ENCODE results near the gene MUS81. TPM values are rescaled to one million over a fixed set of nuclear protein-coding genes. Genes with fewer than 3 reads are reported as not detected.
"Not testable (repeated sequence)": the region's sequence is repeated elsewhere in the genome, so short reads cannot be mapped to it uniquely, and the experiment has no call there.

MUS81 gene
- total RNA-seq, 1 experiment from 2014 or later = 64.9 TPM

- DNase-seq (ENCODE audit: low read depth) = no peak
These were observed 15.9 kb upstream of the MUS81 start for GRCh38 chr11:65844231-65844872.

GRCh38 chr11:65847746-65848145 is 12.5 kb upstream of the MUS81 start:
- DNase-seq (ENCODE audit: low read depth) = no peak

GRCh38 chr11:65848693-65849092 is 11.5 kb upstream of the MUS81 start:
- DNase-seq (ENCODE audit: low read depth) = not testable (repeated sequence)

GRCh38 chr11:65849366-65849765 is 10.9 kb upstream of the MUS81 start:
- DNase-seq (ENCODE audit: low read depth) = no peak

GRCh38 chr11:65849771-65850216 is 10.4 kb upstream of the MUS81 start:
- no peak for DNase-seq (ENCODE audit: low read depth)

- no peak for DNase-seq (ENCODE audit: low read depth)
These were observed 9.8 kb upstream of the MUS81 start for GRCh38 chr11:65850217-65851082.

- DNase-seq (ENCODE audit: low read depth) = peak; percentile 66
These were observed 9.1 kb upstream of the MUS81 start for GRCh38 chr11:65851083-65851579.

GRCh38 chr11:65851811-65852507 is 8.3 kb upstream of the MUS81 start:
- no peak for DNase-seq (ENCODE audit: low read depth)

GRCh38 chr11:65852508-65853245 is 7.6 kb upstream of the MUS81 start:
- no peak for DNase-seq (ENCODE audit: low read depth)

GRCh38 chr11:65853246-65853979 is 6.8 kb upstream of the MUS81 start:
- DNase-seq (ENCODE audit: low read depth) = no peak

- DNase-seq (ENCODE audit: low read depth) = no peak
These were observed 6.1 kb upstream of the MUS81 start for GRCh38 chr11:65854161-65854592.

GRCh38 chr11:65854852-65855837 is 5.1 kb upstream of the MUS81 start:
- DNase-seq (ENCODE audit: low read depth) = no peak

- DNase-seq (ENCODE audit: low read depth) = no peak
These were observed 4.3 kb upstream of the MUS81 start for GRCh38 chr11:65855927-65856363.

- peak; percentile 75 for DNase-seq (ENCODE audit: low read depth)
These were observed 3.3 kb upstream of the MUS81 start for GRCh38 chr11:65856689-65857499.

- no peak for DNase-seq (ENCODE audit: low read depth)
These were observed 2.8 kb upstream of the MUS81 start for GRCh38 chr11:65857500-65857852.

- peak; percentile 99 for DNase-seq (ENCODE audit: low read depth)
These were observed 2.2 kb upstream of the MUS81 start, which contains the start of gene CFL1 for GRCh38 chr11:65857853-65858680. TSS of gene CFL1 (minus strand) at chr11:65858180. CDS start at chr11:65858099, 81 bp downstream.

GRCh38 chr11:65858681-65859087 is 1.5 kb upstream of the MUS81 start:
- no peak for DNase-seq (ENCODE audit: low read depth)

Measured in HT1080 (cell line).